GM19397 (cell line): ENCODE measurements around the gene CNOT11.
"Not testable (repeated sequence)": the region's sequence is repeated elsewhere in the genome, so short reads cannot be mapped to it uniquely, and the experiment has no call there.

Experiments
- ATAC-seq: cut with Tn5 transposase; IDR thresholded peaks from one replicate; pipeline ENCODE4 v1.9.1; 2021; ENCODE audit warnings: mild to moderate bottlenecking, moderate library complexity; ENCODE audit not compliant: unreplicated experiment

Gene CNOT11

DNA sequence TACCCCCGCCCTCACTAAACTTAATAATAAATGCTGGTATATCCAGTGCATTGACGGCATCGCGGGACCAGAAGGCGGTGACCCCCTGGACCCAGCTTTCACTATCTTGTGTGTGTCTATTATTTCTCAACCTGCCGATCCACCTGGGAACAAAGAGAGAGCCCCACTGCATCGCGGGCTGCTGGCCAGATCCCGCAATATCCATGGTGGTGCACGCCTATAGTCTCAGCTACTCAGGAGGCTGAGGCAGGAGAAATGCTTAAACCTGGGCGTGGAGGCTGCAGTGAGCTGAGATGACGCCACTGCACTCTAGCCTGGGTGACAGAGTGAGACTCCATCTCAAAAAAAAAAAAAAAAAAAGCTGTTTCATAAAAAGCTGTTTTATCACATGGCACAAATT lies 7.8 kb upstream of the CNOT11 start:
- not testable (repeated sequence) for ATAC-seq

DNA sequence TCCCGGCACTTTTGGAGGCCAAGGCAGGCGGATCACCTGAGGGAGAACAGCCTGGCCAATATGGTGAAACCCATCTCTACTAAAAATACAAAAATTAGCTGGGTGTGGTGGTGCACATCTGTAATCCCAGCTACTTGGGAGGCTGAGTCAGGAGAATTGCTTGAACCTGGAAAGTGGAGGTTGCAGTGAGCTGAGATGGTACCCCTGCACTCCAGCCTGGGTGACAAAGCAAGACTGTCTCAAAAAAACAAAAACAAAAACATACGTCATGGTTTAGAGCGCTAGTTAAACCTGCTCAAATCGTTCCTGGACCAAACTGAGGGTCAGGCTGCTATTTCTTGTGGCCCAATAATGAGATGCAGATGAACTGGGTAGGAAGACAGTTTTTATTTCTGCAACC lies 7.2 kb upstream of the CNOT11 start:
- not testable (repeated sequence) for ATAC-seq

DNA sequence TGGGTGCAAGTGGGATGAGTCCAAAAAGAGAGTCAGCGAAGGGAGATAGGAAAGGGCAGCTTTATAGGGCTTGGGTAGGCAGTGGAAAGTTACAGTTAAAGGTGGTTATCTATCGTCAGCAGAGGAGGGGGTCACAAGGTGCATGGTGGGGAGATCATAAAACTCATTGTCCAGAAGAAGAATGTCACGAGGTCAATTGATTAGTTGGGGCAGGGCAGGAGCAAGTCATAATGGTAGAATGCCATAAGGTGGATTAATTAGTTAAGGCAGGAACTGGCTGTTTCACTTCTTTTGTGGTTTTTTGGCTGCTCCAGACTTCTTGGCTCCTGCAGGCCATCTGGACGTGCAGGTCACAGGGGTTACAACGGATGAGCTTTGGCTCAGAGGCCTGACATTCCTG lies 3.9 kb upstream of the CNOT11 start:
- ATAC-seq, result not testable (repeated sequence)

DNA sequence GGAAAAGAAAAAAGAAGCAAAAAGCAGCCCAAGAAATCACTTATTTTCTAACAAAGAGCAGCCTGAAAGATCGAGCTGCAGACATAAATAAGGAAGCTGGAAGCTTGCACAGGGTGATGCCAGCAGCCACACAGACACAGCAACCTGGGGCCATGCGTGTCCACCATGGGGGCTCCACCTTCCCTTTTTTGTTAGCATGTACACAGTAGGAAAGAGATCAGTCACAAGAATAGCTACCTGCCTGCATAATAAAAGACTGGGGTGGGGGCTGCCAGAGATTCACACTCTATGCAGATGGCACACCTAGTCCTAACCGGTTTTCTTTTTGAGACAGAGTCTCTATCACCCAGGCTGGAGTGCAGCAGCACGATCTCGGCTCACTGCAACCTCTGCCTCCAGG lies 2.9 kb upstream of the CNOT11 start:
- no peak for ATAC-seq

DNA sequence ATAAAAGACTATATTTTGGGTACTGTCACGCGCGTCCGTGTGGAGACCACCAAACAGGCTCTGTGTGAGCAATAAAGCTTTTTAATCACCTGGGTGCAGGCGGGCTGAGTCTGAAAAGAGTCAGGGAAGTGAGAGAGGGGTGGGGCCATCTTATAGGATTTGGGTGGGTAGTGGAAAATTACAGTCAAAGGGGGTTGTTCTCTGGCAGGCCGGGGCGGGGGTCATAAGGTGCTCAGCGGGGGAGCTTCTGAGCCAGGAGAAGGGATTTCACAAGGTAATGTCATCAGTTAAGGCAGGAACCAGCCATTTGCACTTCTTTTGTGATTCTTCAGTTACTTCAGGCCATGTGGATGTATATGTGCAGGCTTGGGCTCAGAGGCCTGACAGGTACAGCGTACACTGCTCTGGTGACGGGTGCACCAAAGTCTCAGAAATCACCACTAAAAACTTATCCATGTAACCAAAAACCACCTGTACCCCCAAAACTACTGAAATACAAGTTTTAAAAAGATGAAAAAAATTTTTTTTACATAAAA lies 1.4 kb upstream of the CNOT11 start:
- not testable (repeated sequence) for ATAC-seq

DNA sequence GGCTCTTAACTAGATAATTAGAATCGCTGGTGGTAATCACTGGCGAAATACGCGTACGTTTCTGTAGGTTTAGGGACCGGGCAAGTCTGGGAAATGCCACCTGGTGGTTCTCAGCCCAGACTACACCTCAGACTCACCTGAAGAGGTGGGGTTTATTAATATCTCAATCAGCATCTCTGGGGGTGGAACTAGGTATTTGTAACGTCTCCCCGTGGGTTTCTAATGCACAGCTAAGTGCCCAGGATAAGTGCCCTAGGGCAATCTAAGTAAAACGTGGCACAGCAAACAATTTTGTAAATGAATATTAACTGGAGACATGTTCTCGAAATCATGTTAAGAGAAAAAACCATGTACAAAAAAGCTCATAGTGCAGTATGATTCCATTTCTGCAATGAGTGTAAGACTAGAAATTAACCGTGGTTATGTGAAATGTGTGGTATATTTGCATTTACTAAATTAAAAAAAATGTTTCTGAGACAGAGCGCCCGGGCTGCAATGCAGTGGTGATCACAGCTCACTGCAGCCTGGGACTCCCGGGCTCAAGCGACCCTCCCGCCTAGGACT lies 760 bp upstream of the CNOT11 start:
- ATAC-seq, result peak; percentile 51

DNA sequence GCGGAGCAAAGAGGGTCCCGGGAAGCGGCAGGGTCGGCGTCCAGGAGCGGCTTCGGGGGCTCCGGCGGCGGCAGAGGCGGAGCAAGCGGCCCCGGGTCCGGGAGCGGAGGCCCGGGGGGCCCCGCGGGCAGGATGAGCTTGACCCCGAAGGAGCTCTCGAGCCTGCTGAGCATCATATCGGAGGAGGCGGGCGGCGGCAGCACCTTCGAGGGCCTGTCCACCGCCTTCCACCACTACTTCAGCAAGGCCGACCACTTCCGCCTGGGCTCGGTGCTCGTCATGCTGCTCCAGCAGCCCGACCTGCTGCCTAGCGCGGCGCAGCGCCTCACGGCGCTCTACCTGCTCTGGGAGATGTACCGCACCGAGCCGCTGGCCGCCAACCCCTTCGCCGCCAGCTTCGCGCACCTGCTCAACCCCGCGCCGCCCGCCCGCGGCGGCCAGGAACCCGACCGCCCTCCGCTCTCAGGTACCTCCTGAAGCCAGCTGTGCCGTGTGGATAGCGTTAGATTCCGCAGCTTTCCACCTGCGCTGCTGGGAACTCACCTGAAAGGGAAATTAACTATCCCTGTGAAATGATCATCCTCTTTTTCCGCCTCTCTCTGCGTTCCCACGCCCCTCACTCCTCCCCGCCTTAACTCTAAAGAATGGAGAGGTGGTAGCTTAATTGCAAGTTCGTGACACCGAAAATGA lies 472 bp downstream of the CNOT11 start:
- ATAC-seq, result peak; percentile 54

DNA sequence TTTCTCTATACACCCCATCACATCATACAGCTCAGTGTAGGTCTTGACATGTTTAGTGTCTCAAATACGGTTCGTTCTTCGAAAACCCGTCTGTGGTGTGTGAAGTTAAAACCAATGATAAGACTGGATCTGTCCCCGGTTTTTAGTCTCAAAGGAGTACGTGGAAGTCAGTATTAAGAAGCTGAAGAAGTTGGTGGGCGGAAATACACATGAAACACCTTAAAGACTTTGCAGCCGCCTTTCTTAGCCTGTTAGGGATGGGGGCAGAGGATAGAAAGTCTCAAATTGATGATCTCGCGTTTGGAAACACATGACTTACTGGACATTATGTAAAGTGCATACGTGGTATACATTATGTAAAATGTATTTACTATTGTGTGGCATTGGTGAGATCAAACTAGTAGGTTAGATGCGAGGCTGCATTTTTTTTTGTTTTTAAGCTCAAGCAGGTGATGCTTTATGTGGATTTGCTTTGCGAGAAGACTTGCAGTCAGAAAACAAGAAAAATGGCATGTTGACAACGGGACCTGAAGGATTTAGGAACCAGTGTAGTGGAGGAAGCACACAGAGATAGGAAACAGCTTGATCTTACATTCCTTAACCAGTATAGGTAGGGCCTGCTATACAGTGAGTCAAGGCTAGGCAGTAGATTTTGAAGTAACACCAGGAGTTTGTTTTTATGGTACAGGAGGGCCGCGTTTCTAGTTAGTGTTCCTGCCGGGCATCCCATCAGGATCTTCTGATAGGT lies 1.2 kb downstream of the CNOT11 start:
- ATAC-seq, result no peak

DNA sequence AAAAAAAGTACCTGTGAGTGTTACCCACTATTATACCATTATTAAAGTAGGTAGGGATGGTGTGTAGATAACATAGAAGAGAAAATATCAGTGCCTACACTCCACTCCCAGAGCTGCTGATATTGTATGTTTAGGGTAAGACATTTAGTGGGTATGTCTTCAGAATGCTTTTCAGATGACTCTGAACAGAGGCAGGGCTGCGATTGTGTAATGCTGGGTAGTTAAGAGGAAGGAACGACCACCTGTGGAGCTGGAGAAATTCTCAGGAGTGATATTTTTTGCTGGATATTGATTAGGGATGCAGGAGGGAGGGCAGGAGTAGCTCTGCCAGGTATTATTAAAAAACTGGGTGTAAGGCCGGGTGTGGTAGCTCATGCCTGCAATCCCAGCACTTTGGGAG lies 2.8 kb downstream of the CNOT11 start:
- ATAC-seq, result no peak

DNA sequence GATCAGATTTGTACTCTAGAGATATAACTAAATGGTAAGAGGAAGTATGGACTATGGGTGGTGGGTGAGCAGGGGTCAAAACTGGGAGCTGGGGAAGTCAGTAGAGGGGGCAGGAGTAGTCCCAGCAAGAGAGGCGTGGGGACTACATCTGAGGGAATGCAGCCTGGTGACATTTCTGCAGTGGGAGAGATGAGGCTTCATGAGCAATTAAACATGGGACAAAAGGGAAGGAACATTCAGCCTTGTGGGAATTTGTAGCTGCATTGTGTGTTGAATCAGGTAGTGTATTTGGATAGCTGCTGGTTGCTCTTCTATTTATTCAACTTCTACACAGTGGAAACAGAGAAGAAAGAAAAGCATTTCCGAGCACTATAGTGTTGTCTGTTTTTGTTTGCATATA lies 3.6 kb downstream of the CNOT11 start:
- no peak for ATAC-seq

DNA sequence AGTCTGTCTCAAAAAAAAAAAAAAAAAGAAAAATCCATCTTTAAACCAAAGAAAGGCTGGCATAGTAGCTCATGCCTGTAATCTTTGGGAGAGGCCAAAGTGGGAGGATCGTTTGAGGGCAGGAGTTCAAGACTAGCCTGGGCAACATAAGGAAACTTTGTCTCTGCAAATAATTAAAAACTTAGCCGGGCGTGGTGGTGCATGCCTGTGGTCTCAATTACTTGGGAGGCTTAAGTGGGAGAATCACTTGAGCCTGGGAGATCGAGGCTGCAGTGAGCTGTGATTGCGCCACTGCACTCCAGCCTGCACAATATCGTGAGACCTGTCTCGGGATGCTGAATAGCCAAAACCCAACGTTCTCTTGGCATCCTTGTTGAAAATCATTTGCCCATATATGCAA lies 6.1 kb downstream of the CNOT11 start:
- no peak for ATAC-seq

DNA sequence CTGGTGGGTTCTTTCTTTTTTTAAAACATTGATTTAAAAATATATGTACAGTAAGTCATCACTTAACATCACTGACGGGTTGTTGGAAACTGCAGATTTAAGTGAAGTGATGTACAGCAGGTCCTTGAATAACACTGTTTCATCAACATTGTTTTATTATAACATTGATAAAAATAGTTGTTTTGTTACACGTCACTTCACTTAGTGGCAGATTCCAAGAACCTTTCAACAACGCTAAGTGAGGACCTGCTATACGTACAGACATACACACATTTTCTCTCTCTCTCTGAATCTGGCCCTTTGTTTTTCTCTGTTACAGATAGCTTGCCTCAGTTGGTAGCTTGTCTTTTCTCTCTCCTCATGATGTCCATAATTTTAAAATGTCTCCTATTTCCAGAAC lies 9.5 kb downstream of the CNOT11 start:
- ATAC-seq, result no peak

DNA sequence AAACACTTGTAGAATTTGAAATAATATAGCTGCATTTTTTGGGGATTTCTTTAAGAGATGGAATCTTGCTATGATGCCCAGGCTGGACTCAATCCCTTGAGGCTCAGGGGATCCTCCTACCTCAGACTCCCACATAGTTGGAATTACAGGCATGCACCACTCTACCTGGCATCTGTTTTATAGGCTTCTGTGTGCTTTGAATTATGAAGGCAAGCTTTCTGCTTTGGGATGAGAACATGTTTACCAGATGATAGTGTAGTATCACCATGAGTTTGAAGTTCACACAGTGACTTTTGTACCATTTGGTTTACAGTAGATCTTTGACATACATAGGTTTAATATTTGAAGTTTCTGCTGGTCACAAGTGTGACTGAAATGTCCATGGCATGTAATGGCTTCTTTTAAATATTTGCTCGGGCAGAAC lies 10.7 kb downstream of the CNOT11 start:
- ATAC-seq, result no peak

DNA sequence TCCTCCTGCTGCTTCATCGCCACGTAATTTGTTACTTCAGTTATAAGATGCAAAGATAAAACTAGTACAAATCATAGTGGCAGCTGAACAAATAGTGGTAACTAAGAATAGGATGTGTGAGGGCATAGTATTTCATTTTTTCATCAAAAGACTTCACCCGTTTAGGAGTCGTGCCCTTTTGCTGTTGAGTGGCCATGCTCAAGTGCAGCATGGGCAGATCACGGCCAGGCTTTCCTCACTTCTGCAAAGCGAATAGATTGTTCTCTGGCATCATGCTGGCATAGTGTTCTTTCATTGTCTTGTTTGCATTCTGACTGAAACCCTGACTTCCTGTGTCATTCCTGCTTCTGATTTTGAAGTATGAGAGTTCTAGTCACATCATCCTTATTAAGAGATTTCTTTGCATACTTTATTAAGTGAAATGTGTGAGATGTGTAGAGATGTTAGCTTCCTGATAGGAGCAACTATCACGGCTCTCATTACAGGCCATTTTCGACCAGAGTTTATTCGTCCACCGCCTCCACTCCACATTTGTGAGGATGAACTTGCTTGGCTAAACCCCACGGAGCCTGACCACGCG lies 11.8 kb downstream of the CNOT11 start:
- ATAC-seq, result no peak

DNA sequence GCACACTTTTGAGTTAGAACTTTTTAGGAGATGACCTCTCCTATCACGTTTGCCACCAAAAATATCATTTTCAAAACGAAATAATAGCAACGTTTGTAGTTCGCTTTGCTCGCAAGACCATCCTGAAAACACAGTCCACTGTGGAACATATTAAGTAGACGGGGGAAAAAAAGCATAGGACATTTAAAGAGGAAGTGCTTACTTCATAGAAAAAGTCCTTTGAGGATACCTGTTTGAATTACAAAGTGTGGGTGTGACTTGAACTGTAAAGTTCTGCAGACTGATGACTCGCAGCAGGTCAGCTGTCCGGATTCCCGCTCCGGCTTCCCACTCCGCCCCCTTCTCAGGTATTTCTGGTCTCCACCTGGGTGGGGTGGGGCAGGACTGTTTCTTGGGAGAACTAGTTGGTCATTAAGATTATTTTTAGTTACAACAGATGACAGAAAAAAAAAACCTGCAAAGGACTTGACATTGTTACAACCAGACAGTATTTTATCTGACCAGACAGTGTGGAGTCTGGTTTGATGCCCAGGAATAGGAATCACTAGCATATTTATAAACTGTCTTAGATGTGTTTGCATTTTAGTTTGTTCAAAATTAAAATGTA lies 13.3 kb downstream of the CNOT11 start:
- no peak for ATAC-seq

DNA sequence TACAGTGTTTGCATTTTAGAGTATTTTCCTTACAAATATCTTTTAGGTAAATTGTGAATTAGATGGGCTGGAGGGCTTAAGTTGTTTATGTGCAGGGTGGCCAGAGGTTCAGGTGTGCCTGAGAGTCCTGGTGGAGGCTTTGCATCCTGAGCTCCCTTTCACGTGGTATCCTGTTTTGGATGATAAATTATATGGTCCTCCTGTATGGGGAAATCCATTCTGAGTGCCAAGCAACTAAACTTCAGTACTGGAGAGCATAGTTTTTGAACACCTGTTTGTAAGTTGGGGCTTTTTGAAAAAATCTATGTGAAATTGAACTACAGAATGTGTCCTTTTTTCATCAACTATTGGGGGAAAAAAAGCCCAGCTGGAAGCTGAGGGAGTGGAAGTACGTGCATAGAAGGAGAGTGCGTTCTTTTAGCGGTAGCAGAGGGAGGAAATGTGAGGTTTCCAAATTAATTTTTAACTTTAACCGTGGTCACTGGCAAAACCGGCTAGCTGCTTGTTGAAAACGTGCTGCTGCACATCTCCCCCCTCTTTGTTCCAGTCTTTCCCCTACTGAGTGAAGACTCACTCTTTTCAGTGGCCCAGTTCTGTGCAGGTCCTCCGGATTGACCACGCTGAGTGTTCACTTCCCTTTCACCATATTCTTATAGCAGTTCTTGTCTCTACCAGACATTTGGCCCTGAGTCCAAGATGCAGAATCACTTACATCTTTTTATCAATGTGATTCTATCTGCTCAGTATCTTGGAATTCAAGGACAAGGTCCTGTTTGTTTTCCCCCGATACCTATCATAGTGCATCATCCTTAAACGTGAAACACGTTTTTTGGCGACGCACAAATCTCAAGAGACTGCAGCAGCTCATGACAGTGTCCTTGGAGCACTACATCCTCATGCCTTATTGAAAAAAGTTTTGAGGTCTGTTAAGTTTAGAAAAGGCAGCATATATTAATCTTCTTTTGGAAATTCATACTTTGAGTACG lies 15.3 kb downstream of the CNOT11 start:
- peak; percentile 68 for ATAC-seq

DNA sequence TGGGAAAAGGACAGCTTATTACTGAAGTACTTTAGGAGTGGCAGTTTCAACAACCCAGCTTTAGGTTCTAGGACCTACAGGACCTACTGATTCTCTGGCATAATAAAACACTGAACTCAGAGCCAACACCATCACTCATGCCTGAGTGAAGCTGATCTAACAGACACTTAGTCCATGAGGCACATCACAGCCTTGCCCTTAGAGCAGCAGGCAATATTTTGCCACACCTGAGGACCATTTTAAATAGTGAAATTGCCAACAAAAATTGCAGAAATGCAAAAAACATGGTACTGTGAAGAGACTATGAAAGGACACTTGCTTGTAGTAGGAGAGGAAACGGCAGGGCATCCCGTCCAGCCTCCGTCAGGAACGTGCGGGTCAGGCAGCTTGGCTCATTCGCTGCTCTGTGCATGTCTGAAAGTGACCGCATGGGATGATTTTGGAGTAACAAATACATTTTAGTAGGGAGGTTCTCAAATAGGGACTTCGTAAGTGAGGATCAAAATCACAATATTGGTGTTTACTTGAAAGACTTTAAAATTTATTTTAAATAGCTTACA lies 18.1 kb downstream of the CNOT11 start:
- no peak for ATAC-seq

DNA sequence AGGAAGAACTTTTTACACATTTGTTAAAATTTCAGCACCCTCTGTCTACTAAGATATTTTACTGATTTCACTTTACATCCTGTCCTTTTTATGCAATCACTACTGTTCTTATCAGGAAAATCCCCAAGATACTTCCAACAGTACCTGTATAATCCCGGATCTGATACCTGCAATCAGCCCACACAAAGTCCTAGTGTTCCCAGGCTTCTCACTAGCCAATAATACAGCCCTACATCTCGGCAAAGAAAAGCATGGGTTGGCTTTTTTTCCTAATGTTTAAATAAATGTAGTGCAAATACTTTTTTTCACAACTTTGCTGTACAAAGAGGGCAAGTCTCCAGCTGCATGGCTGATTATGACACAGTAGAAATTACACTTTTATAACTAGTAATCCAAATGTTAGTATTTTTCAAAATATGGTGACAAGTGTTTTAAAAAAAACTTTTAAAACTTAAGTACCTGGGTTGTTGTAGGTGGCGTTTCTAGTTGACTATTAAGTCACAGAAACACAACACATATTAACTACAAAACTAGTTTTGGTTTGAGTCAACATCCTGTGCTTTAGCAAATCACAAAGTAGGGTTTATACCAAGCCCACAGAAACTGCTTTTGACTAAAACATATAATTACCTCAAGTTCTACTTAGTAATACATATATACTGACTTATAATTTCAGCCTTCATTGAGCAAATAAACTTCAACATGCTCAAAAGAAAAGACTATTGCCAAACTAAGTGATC lies 19.5 kb downstream of the CNOT11 start:
- peak; percentile 60 for ATAC-seq

DNA sequence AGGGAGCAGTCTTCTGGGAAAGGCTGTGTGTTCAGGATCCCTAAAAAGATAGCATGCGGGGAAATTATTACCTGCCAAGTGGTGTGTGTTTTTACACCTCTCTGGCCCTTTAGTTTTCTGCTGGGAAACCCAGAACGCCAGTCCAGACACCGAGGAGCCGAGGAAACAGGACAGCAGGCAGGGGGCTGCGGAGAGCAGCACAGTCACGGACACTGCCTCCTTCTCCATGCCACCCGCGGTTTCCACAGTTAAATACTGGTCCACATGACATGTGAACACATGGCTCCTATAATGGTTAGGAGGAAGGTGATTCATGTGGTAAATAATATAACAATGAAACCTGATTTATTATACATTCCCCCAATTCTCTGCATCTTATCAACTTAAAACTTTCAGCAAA lies 20.4 kb downstream of the CNOT11 start:
- ATAC-seq, result no peak
